Neuronal stem cell (in vitro differentiated cells): Measurements from ENCODE around the gene NDUFB11. TPM values are rescaled to one million over a fixed set of nuclear protein-coding genes. Genes with fewer than 3 reads are reported as not detected.
A peak's percentile ranks its signal among the peaks of the same experiment; 100 is the strongest.

ENCODE experiments used
- DNase-seq: peaks from one replicate; pipeline ENCODE4 v3.0.0-alpha.2; 2013; ENCODE audit warnings: low spot score
- H2AFZ ChIP-seq: one replicate; pipeline ENCODE4 v1.6.1; 2013; ENCODE audit warnings: mild to moderate bottlenecking, low read length, inconsistent platforms
- H2AK5ac ChIP-seq: 2 replicates; pipeline ENCODE4 v1.6.1; 2013; ENCODE audit warnings: low read depth, mild to moderate bottlenecking, inconsistent platforms, low read length, moderate library complexity, mixed read lengths
- H2BK120ac ChIP-seq: 2 replicates; pipeline ENCODE4 v1.6.1; 2013; ENCODE audit warnings: low read depth, mild to moderate bottlenecking, inconsistent platforms, low read length, moderate library complexity, mixed read lengths
- H2BK12ac ChIP-seq: one replicate; pipeline ENCODE4 v1.6.1; 2013; ENCODE audit warnings: low read length, inconsistent platforms
- H2BK15ac ChIP-seq: 2 replicates; pipeline ENCODE4 v1.6.1; 2013; ENCODE audit warnings: mild to moderate bottlenecking, low read length, inconsistent platforms, mixed read lengths
- H2BK5ac ChIP-seq: one replicate; pipeline ENCODE4 v1.6.1; 2013; ENCODE audit warnings: inconsistent platforms, mild to moderate bottlenecking, low read length, moderate library complexity
- H3K14ac ChIP-seq: one replicate; pipeline ENCODE4 v1.6.1; 2013; ENCODE audit warnings: low read length, inconsistent platforms
- H3K18ac ChIP-seq: 2 replicates; pipeline ENCODE4 v1.6.1; 2013; ENCODE audit warnings: low read length, inconsistent platforms
- H3K23ac ChIP-seq: 2 replicates; pipeline ENCODE4 v1.6.1; 2013; ENCODE audit warnings: low read depth, mild to moderate bottlenecking, mixed read lengths, low read length, inconsistent platforms; ENCODE audit not compliant: poor library complexity
- H3K27ac ChIP-seq: replicated peaks from 3 replicates; pipeline ENCODE4 v1.5.1; 2013; ENCODE audit warnings: low read length, inconsistent platforms
- H3K27me3 ChIP-seq, 3 experiments: 2 replicates each; pipeline ENCODE4 v1.6.1; 2013; ENCODE audit warnings: low read length in 3 of 3, mild to moderate bottlenecking in 2 of 3, inconsistent platforms in 1 of 3, low read depth in 1 of 3, mixed read lengths in 1 of 3, moderate library complexity in 1 of 3; ENCODE audit not compliant: control insufficient read depth in 3 of 3, insufficient read depth in 3 of 3
- H3K36me3 ChIP-seq, 2 donors: replicated peaks in 1 of 2; 2 replicates each; pipeline ENCODE4 v1.6.1; 2013; ENCODE audit warnings: low read length in 2 of 2; ENCODE audit not compliant: control insufficient read depth in 2 of 2, insufficient read depth in 2 of 2
- H3K4ac ChIP-seq: 2 replicates; pipeline ENCODE4 v1.6.1; 2013; ENCODE audit warnings: inconsistent platforms, mild to moderate bottlenecking, low read length, moderate library complexity
- H3K4me1 ChIP-seq, 2 donors: 1 replicate in 1 of 2; 2 replicates in 1 of 2; pipeline ENCODE4 v1.6.1; 2013; ENCODE audit warnings: low read length in 2 of 2, low read depth in 1 of 2; ENCODE audit not compliant: control insufficient read depth in 2 of 2, insufficient read depth in 1 of 2
- H3K4me2 ChIP-seq: one replicate; pipeline ENCODE4 v1.6.1; 2013; ENCODE audit warnings: mild to moderate bottlenecking, low read length, inconsistent platforms; ENCODE audit not compliant: insufficient read depth, poor library complexity, severe bottlenecking
- H3K4me3 ChIP-seq, 2 donors: 2 replicates each; pipeline ENCODE4 v1.5.1; 2013; ENCODE audit warnings: low read length in 2 of 2, mild to moderate bottlenecking in 2 of 2, inconsistent platforms in 1 of 2, moderate library complexity in 1 of 2
- H3K79me1 ChIP-seq: one replicate; pipeline ENCODE4 v1.6.1; 2013; ENCODE audit warnings: low read depth, mild to moderate bottlenecking, inconsistent platforms, low read length, moderate library complexity
- H3K9ac ChIP-seq: one replicate; pipeline ENCODE4 v1.6.1; 2013; ENCODE audit warnings: mild to moderate bottlenecking, low read depth, low read length, inconsistent platforms; ENCODE audit not compliant: poor library complexity
- H3K9me3 ChIP-seq, 2 donors: replicated peaks in 1 of 2; 2 replicates each; pipeline versions ENCODE3 to v1.6.1; 2013; ENCODE audit warnings: low read length in 2 of 2, mild to moderate bottlenecking in 2 of 2, inconsistent platforms in 1 of 2, low read depth in 1 of 2, mixed read lengths in 1 of 2, moderate library complexity in 1 of 2; ENCODE audit not compliant: control insufficient read depth in 2 of 2, insufficient read depth in 1 of 2
- H4K8ac ChIP-seq: one replicate; pipeline ENCODE4 v1.6.1; 2013; ENCODE audit warnings: low read depth, mild to moderate bottlenecking, inconsistent platforms, low read length, moderate library complexity
- H4K91ac ChIP-seq: one replicate; pipeline ENCODE4 v1.6.1; 2013; ENCODE audit warnings: low read length, low read depth, mild to moderate bottlenecking, inconsistent platforms; ENCODE audit not compliant: poor library complexity
- WGBS, 2 donors: extraction: QIAGEN DNeasy Blood & Tissue Kit; methylation state at CpG; one replicate each; pipeline ENCODE4 v1.1.7; 2013; ENCODE audit warnings: missing lambda C conversion rate in 2 of 2, mixed read lengths in 1 of 2; ENCODE audit not compliant: insufficient read length in 2 of 2, insufficient replicate concordance in 1 of 2; ENCODE audit errors: extremely low coverage in 2 of 2; 5-methylcytosine and 5-hydroxymethylcytosine counted together
- polyA plus RNA-seq, 2 experiments: library from polyadenylated mRNA; stranded (reverse); fragments of 200-250 nt; gene quantifications; one replicate each; pipeline ENCODE4 v1.2.3, GENCODE V29; 2013

NDUFB11 gene
- polyA plus RNA-seq (2013, experiment 1 of 2) = 136 TPM
- 138 TPM for polyA plus RNA-seq (2013, experiment 2 of 2)

- Histone ChIP-seq H3K36me3 (peaks cover 11 to 50% of the 10 kb centered on the region in 2 donors), H2BK5ac (peak within 1 kb of the TSS; percentile 75)
- WGBS, 2 donors = no CpG with 5 or more reads among the region's 54 CpGs
These were observed at the start of gene NDUFB11, which contains the start of gene RBM10 for GRCh38 chrX:47144626-47145394. NDUFB11 (minus strand) TSS chrX:47144702; CDS start chrX:47144679, 23 bp downstream. RBM10 (plus strand) TSS chrX:47145221; CDS start chrX:47147482, 2,261 bp downstream.

GRCh38 chrX:47193475-47194193 lies 49.1 kb upstream of the NDUFB11 start, which contains the start of gene UBA1:
UBA1 (plus strand) TSS chrX:47193829; CDS start chrX:47198803, 4,974 bp downstream.
- H4K8ac ChIP-seq = no peak within 1 kb of the TSS
- H2AK5ac ChIP-seq = no peak within 1 kb of the TSS
- no peak within 1 kb of the TSS for H3K14ac ChIP-seq
- H3K4me2 ChIP-seq = peak within 1 kb of the TSS; percentile 69
- peak within 1 kb of the TSS; percentile 96 for H3K23ac ChIP-seq
- no peak within 1 kb of the TSS for H2BK120ac ChIP-seq
- peaks cover 4 to 39% of the 10 kb centered on the region in 2 donors for H3K36me3 ChIP-seq
- H3K4me1 ChIP-seq = peaks cover 21 to 30% of the 10 kb centered on the region in 2 donors
- H2BK5ac ChIP-seq = peak within 1 kb of the TSS; percentile 93
- no peak within 1 kb of the TSS for H4K91ac ChIP-seq
- peak within 1 kb of the TSS; percentile 92 for H3K18ac ChIP-seq
- H2BK15ac ChIP-seq = no peak within 1 kb of the TSS
- DNase-seq = peak; percentile 95
- H3K4ac ChIP-seq = peak within 1 kb of the TSS; percentile 53
- H3K4me3 ChIP-seq = peak within 1 kb of the TSS; percentile 96 to 97
- H3K27me3 ChIP-seq = no peaks in the 10 kb centered on the region
- H3K9ac ChIP-seq = peak within 1 kb of the TSS; percentile 88
- H3K27ac ChIP-seq = no peak within 1 kb of the TSS
- H3K79me1 ChIP-seq = peaks cover 2% of the 10 kb centered on the region
- H2BK12ac ChIP-seq = no peak within 1 kb of the TSS
- WGBS, 2 donors = no CpG with 5 or more reads among the region's 50 CpGs
- peak within 1 kb of the TSS; percentile 91 for H2AFZ ChIP-seq
- H3K9me3 ChIP-seq = no peaks in the 10 kb centered on the region

More at GRCh38 chrX:47144626-47145394, at the start of gene NDUFB11, which contains the start of gene RBM10:
- Histone ChIP-seq H4K91ac (no peak within 1 kb of the TSS), H3K23ac (peak within 1 kb of the TSS; percentile 97), H3K4ac (no peak within 1 kb of the TSS), H2AK5ac (no peak within 1 kb of the TSS), H3K27ac (peak within 1 kb of the TSS; percentile 97), H3K9ac (peak within 1 kb of the TSS; percentile 86), H3K4me2 (peak within 1 kb of the TSS; percentile 66), H3K18ac (peak within 1 kb of the TSS; percentile 94), H3K79me1 (peaks cover 10% of the 10 kb centered on the region), H3K4me1 (peaks cover 4 to 5% of the 10 kb centered on the region in 2 donors), H3K14ac (peak within 1 kb of the TSS; percentile 75), H3K9me3 (peaks cover 0 to 7% of the 10 kb centered on the region in 2 donors), H2BK15ac (no peak within 1 kb of the TSS), H4K8ac (peak within 1 kb of the TSS; percentile 86), H3K4me3 (peak within 1 kb of the TSS; percentile 79 to 99), H2BK120ac (no peak within 1 kb of the TSS), H2AFZ (peak within 1 kb of the TSS; percentile 89), H2BK12ac (no peak within 1 kb of the TSS), H3K27me3 (peaks cover 0 to 20% (median 0%) of the 10 kb centered on the region in 3 experiments)
- peak; percentile 86 for DNase-seq

GRCh38 chrX:47191806-47192401 lies 47.4 kb upstream of the NDUFB11 start:
- no peak overlapping the region for H4K8ac ChIP-seq

More at GRCh38 chrX:47191806-47192401, 47.4 kb upstream of the NDUFB11 start:
- Histone ChIP-seq H2AFZ (peak overlapping the region; percentile 86), H3K27me3 (peaks cover 0 to 5% (median 0%) of the 10 kb centered on the region in 3 experiments), H3K4me1 (peaks cover 19 to 21% of the 10 kb centered on the region in 2 donors), H2BK12ac (no peak overlapping the region), H2AK5ac (no peak overlapping the region), H4K91ac (no peak overlapping the region), H2BK120ac (no peak overlapping the region), H3K23ac (no peak overlapping the region), H3K36me3 (peaks cover 0 to 29% of the 10 kb centered on the region in 2 donors), H3K79me1 (peaks cover 2% of the 10 kb centered on the region), H2BK5ac (no peak overlapping the region), H3K14ac (no peak overlapping the region), H3K4me2 (peak overlapping the region; percentile 91), H3K9me3 (no peaks in the 10 kb centered on the region), H3K18ac (no peak overlapping the region), H3K27ac (no peak overlapping the region), H2BK15ac (no peak overlapping the region), H3K4me3 (peak overlapping the region; percentile 57 to 80), H3K9ac (no peak overlapping the region), H3K4ac (no peak overlapping the region)
- WGBS, 2 donors = no CpG with 5 or more reads among the region's 16 CpGs
- no peak for DNase-seq
